Sigmoid colon (tissue), 4 donors: ENCODE data around the gene CBLIF.

Source experiments
- CTCF ChIP-seq, 4 experiments: fragments of 450-650 bp in 3 of 4; fragments of 200-600 bp in 1 of 4; IDR thresholded peaks; one replicate each; pipeline ENCODE4 v1.5.1; 2016 to 2019; ENCODE audit warnings: antibody characterized with exemption in 4 of 4, mild to moderate bottlenecking in 3 of 4, moderate library complexity in 2 of 4
- EP300 ChIP-seq, 4 donors: sonication (generic); formaldehyde crosslinking; IDR thresholded peaks; one replicate each; pipeline ENCODE4 v1.6.1; 2017; ENCODE audit warnings: antibody characterized with exemption in 4 of 4
- POLR2A ChIP-seq, 2 donors: fragments of 450-650 bp; IDR thresholded peaks; one replicate each; pipeline ENCODE4 v1.6.1; 2016; ENCODE audit warnings: antibody characterized with exemption in 2 of 2, mild to moderate bottlenecking in 2 of 2, moderate library complexity in 2 of 2
- POLR2AphosphoS5 ChIP-seq, 4 donors: sonication (generic); formaldehyde crosslinking; IDR thresholded peaks; one replicate each; pipeline ENCODE4 v1.6.1; 2017; ENCODE audit warnings: antibody characterized with exemption in 4 of 4

DNA sequence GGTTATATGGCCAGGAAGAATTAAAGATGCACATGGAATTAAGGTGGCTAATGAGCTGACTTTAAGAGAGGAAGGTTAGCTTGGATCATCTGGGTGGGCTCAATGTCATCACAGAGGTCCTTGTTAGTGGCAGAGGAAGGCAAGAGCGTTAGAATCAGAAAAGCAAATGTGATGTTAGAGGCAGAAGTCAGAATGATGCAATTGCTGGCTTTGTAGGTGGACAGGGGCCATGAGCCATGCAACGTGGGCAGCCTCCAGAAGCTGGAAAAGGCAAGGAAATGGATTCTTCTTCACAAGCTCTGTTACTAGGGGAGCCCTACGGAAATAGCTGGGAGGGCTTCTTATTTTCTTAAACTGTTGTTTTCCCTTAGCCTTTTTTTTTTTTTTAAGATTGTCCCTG, 2.3 kb upstream of the CBLIF start:
- no peak for TF ChIP-seq CTCF (IDR thresholded peaks at IDR 0.05)
- no peak for TF ChIP-seq POLR2A (IDR thresholded peaks at IDR 0.05)
- no peak for TF ChIP-seq POLR2AphosphoS5 (IDR thresholded peaks at IDR 0.05)
- no peak for TF ChIP-seq EP300 (IDR thresholded peaks at IDR 0.05)
